HG03045 (cell line): Measurements from ENCODE around the gene CALCOCO1.
"Not testable (repeated sequence)": the region's sequence is repeated elsewhere in the genome, so short reads cannot be mapped to it uniquely, and the experiment has no call there.

Experiments
- ATAC-seq: cut with Tn5 transposase; IDR thresholded peaks from one replicate; pipeline ENCODE4 v1.9.1; 2021; ENCODE audit warnings: mild to moderate bottlenecking, moderate library complexity; ENCODE audit not compliant: unreplicated experiment

Gene CALCOCO1

GRCh38 chr12:53734425-53734824 is 7.2 kb upstream of the CALCOCO1 start:
- ATAC-seq, result no peak

DNA sequence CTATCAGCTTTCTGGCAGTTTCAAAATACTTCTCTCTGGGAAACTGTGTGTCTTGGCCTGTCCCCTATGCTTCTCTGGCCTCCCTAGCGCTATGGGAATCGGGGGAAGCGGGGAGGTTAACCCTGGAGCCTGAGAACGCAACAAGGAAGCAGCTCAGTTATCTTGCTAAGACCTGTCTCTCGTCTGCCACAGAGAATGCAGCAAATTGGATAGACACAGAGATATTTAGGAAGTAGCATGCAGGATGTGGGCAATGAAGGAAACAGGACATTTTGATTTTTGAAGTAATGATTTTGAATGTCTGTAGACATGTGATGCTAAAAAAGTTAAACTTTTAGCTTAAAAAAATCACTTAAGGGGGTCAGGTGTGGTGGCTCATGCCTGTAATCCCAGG is 6.6 kb upstream of the CALCOCO1 start:
- ATAC-seq, result no peak

GRCh38 chr12:53733051-53733806 is 6.0 kb upstream of the CALCOCO1 start:
- ATAC-seq, result no peak

DNA sequence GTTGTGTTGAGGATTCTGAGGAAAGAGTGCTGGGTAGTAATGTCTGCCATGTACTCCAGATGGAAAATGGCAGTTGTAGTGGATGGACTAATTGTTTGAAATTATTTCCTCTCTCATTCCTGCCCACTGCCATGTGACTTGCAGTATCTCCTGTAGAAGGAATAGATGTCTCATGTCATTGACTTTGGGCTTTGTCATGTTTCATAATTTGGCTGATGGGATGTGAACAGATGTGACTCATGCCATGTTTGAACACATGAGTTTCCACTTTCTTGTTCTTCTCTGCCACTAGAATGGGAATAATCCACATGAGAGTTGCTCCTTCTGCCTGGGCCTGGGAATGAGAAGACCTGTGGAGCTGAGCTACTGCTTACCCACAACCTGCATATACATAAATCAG is 2.4 kb upstream of the CALCOCO1 start:
- ATAC-seq, result no peak

- ATAC-seq, result no peak
Observed at GRCh38 chr12:53728206-53728605, 954 bp upstream of the CALCOCO1 start.

DNA sequence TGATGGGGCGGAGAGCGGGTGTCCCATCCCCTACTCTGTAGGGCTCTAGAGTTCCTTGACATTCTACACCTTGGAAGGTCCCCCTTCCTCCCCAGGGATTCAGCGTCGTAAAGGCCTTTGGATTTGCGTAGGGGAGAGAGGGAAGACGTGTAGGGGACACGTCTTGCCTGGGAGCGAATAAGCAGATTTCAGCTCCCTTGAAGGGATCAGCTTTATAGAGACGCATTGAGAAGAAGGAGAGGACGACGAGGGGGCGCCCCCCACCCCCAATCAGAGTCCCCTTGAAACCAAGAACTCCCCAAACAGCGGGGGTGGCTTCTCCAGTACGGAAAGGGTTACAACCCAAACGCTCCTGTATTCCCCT is 324 bp downstream of the CALCOCO1 start:
- ATAC-seq, result no peak

- no peak for ATAC-seq
Observed at GRCh38 chr12:53726341-53726740, 911 bp downstream of the CALCOCO1 start.

- ATAC-seq, result no peak
Observed at GRCh38 chr12:53725824-53726223, 1.4 kb downstream of the CALCOCO1 start.

DNA sequence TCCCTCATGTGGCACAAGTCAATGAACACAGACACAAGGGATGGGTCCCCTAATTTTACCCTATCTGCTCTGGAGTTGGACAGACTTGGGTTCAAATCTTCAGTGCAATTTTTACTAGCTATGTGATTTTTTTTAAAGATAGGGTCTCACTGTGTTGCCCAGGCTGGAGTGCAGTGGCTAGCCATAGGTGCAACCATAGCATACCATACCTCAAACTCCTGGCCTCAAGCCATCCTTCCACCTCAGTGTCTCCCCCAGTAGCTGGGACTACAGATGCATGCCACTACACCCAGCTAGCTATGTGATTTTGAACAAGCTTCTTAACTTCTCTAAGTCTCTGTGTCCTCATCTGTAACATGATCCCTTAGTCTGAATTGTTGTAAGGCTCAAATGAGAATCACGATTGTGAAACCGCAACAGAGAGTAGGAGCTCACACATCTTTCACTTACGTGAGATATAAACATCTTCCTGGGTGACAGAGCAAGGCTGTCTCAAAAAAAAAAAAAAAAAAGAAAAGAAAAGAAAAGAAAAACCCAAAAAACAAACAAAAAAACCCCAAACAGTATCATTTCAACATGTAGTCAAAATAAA is 4.7 kb downstream of the CALCOCO1 start:
- no peak for ATAC-seq

- no peak for ATAC-seq
Observed at GRCh38 chr12:53720946-53721345, 6.3 kb downstream of the CALCOCO1 start.

DNA sequence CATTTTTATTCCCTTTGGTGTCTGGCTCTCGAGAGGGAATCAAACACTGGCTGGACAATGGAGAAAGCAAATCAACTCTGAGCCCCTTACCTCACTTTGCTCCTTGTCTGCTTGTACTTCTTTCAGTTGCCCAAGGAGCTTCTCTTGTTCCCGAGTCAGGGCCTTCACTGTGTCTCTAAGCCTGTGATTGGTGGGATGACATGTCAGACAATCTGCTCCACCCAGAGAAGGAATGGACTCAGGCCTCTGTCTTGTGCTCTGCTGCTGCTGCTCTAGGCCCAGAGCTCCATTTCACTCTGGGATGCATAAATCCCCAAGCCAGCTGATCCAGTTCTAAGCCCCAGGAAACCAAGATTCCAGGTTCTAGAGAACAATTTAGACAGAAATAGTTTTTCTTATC is 7.6 kb downstream of the CALCOCO1 start:
- ATAC-seq, result no peak

GRCh38 chr12:53718567-53718966 is 8.7 kb downstream of the CALCOCO1 start:
- not testable (repeated sequence) for ATAC-seq

DNA sequence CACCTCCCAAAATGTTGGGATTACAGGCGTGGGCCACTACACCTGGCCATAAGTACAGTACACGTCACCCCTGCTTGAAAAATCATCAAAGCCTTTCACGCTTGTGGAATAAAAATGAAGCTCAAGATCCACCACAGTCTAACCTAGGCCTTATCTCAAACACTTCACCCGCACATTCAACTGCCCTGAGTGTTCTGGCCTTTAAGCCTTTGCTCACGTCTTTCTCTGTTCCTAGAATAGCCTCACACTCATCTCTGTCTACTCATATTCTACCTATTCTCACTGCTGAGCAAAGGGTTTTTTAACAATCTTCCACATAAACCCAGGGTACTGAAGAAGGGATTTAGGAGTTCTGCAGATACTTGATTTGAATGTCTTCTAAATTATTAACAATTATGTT is 9.9 kb downstream of the CALCOCO1 start:
- no peak for ATAC-seq

DNA sequence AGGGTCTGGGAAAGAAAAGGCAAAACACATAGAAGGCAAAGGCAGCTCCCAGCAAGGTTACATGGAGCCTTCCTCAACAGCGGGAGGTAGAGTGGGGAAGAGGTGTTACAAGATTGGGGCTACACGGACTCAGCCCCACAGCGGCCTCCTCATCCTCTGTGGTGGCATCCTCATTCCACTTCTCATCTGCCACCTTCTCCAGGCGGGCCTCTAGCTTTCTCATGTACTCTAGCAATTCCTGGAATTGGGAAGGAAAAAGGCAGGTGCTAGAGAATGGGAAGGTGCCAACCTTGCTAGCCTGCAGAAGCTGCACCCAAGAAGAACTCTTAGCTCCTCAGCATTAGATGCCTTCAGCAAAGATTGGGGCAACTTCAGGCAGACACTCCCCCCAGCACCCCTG is 13.2 kb downstream of the CALCOCO1 start:
- no peak for ATAC-seq

DNA sequence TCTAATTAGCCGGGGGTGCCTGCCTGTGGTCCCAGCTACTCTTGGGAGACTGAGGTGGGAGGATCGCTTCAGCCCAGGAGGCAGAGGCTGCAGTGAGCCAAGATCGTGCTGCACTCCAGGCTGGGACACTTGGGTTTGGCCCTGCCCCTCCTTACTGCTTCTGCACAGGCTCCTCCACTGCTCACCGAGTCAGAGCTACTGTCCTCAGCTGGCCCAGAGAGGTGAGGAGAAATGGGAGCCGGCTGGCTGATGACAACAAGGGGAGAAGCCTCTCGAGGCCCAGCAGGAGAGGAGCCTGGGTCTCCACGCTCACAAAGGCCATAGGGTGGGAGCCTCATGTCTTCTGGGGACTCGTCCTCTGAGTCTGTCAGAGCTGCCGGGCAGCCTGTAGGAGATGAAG is 13.7 kb downstream of the CALCOCO1 start:
- ATAC-seq, result no peak

GRCh38 chr12:53712059-53712643 is 15.1 kb downstream of the CALCOCO1 start:
- ATAC-seq, result no peak

DNA sequence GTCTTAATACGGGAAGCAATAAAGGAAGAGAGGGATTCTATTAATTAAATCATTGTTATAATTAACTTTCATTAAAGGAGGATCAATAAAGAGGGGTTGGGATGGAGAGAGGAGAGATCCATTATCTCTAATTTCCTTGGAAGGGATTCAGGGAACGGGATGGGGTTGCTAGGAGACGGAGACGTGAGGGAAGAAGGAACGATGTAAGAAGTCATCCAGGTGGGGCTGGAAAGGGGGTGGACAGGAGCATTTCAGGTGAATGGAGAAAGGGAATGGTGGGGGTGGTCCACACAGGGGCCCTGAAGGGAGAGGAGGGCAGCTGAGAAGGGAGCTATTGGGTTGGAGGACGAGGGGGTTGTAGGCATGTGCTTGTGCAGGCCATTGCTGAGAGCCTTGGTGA is 17.2 kb downstream of the CALCOCO1 start:
- no peak for ATAC-seq

DNA sequence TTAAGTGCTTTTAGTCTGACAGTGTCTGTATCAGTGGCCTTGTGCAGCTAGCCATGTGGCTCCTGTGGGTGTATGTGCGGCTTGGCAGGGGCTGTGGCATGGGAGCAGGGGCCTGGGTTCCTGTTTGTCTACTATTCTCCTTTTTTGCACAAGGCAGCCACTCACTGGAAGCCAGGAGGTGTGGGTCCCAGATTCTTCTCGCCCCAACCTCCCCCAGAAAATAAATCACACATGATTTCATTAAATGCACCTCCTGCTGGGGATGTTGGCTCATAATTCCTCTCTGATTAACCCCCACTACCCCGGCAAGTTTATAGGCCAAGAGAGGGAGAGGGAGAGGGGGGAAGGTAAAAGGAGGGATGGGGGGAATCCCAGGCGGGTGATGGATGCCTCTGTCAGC is 17.6 kb downstream of the CALCOCO1 start:
- no peak for ATAC-seq

DNA sequence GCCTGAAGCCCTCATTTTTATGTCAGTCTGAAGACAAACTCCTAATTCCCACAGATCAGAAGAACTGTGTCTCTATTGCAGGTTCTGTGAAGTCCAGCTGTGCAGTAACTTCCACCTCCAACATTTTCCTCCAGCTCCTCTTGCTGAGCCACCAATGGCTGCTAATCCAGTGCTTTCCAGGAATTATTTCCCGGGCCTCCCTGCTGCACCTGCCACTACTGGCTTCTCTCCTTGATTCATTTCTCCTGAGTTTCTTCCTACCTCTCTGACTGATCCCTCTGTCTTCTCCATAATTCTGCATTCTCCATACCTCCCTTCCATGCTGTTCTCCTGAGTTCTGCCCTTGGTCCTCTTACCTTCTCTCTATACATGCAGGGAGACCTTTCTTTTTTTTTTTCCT is 21.2 kb downstream of the CALCOCO1 start:
- ATAC-seq, result no peak

DNA sequence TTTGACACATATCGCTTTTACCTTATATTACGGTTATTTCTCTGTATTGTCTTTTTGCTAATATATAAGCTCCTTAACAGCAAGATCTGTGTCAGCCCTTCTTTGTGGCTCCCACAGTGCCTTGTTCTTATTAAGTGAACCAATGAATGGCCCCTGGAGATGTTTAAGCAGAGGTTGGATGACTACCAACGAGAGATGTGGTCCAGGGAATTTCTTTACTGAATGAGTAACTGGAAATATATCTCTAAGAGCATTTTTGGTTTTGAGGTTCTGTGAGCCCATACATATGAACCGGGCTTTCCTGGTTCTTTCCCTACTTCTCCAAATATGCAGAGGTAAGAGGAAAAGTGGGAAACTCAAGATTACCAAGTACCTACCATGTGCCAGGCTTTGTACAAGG is 23.5 kb downstream of the CALCOCO1 start:
- no peak for ATAC-seq

- no peak for ATAC-seq
Observed at GRCh38 chr12:53701518-53702264, 25.6 kb downstream of the CALCOCO1 start.

DNA sequence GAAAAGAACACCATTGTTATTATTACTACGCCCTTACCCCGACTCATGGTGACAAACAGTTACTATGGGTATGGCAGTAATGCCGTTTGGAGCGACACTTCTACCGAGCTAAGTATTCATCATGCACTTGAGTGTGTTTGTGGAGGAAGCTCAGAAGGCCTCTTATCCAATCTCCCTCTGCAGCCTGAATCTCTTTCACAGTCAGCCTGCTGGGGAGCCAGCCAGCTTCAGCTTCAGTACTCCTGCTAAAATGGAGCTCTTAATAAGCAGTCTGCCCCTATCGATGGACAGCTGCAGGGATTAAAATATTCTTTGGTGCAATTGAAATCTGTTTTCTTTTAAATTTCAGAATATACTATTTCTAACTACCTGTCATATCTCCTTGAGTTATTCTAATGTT is 26.7 kb downstream of the CALCOCO1 start:
- no peak for ATAC-seq
